IMR-90 (cell line): ENCODE results near the gene MDM1. TPM values are rescaled to one million over a fixed set of nuclear protein-coding genes. Genes with fewer than 3 reads are reported as not detected.

Experiments used
- polyA plus RNA-seq, 3 experiments: library from polyadenylated mRNA; depleted of rRNA; stranded (reverse); fragments of >200 nt; gene quantifications; 2 replicates each; pipeline ENCODE4 v1.2.3, GENCODE V29; 2012; ENCODE audit warnings: low replicate concordance in 1 of 3
- total RNA-seq: library from RNA; depleted of rRNA; stranded (reverse); fragments of >200 nt; gene quantifications from 2 replicates; pipeline ENCODE4 v1.2.3, GENCODE V29; 2012; rRNA removed

The MDM1 gene
- total and polyA plus RNA-seq, 2 of the 4 experiments (the other 2 are of a cell fraction) = 5.6 to 5.7 TPM

Other genes starting within 250 kb of the MDM1 start
- gene IFNG, start 172.6 kb downstream of the MDM1 start, total RNA-seq = not detected in 2 replicates
- not detected in 2 replicates for gene IFNG, start 172.6 kb downstream of the MDM1 start, polyA plus RNA-seq (2012; rRNA removed)
- gene IL26, start 106.6 kb downstream of the MDM1 start, total RNA-seq = not detected in 2 replicates
- not detected in 2 replicates for gene IL26, start 106.6 kb downstream of the MDM1 start, polyA plus RNA-seq (2012; rRNA removed)
- gene IL22, start 78.8 kb downstream of the MDM1 start, total RNA-seq = not detected in 2 replicates
- gene IL22, start 78.8 kb downstream of the MDM1 start, polyA plus RNA-seq (2012; rRNA removed) = not detected in 2 replicates